ENCODE data around the gene PRKCD.

Gene PRKCD

GRCh38 chr3:53180305-53181023, 19.5 kb downstream of the PRKCD start:
- no peak overlapping the region for H3K4me2 ChIP-seq (ENCODE audit: low read length)
- no peak overlapping the region for H4K8ac ChIP-seq (ENCODE audit: low read depth, low read length)
- H3K18ac ChIP-seq (ENCODE audit: low read length) = no peak overlapping the region
- no peak overlapping the region for H3K9ac ChIP-seq (ENCODE audit: low read length)
- H2BK5ac ChIP-seq (ENCODE audit: low read length) = no peak overlapping the region
- no peak overlapping the region for H4K5ac ChIP-seq (ENCODE audit: low read length)
- no peaks in the 10 kb centered on the region for H3K79me1 ChIP-seq (ENCODE audit: low read length)
- H2AK5ac ChIP-seq (ENCODE audit: low read length) = no peak overlapping the region
- H3K36me3 ChIP-seq (ENCODE audit: control insufficient read depth, insufficient read depth, low read length) = peaks cover 4% of the 10 kb centered on the region
- H3K56ac ChIP-seq (ENCODE audit: low read length) = no peak overlapping the region
- H3K4ac ChIP-seq (ENCODE audit: low read depth, low read length) = no peak overlapping the region
- no peaks in the 10 kb centered on the region for H3K27me3 ChIP-seq (ENCODE audit: insufficient read depth, low read length, poor library complexity)
- no peak overlapping the region for H2BK120ac ChIP-seq (ENCODE audit: low read depth, low read length)
- no peaks in the 10 kb centered on the region for H3K4me1 ChIP-seq (ENCODE audit: control insufficient read depth, low read depth, low read length)
- no peak for DNase-seq
- H3K23ac ChIP-seq (ENCODE audit: low read length) = no peak overlapping the region
- no CpG with 5 or more reads among the region's 11 CpGs for WGBS (ENCODE audit: extremely low coverage, insufficient coverage, low lambda C conversion rate)
- no peak overlapping the region for H3K4me3 ChIP-seq (ENCODE audit: low read length)
- H3K79me2 ChIP-seq (ENCODE audit: control insufficient read depth, insufficient read depth, low read length) = no peaks in the 10 kb centered on the region
- H2BK15ac ChIP-seq (replicated peaks; ENCODE audit: low read depth) = no peak overlapping the region
- H3K27ac ChIP-seq (ENCODE audit: low read depth, low read length) = no peak overlapping the region

- H2AK5ac ChIP-seq (ENCODE audit: low read length) = no peak overlapping the region
- no peak overlapping the region for H3K56ac ChIP-seq (ENCODE audit: low read length)
- H3K36me3 ChIP-seq (ENCODE audit: control insufficient read depth, insufficient read depth, low read length) = peaks cover 4% of the 10 kb centered on the region
- H3K9ac ChIP-seq (ENCODE audit: low read length) = no peak overlapping the region
- no peak for DNase-seq
- H2BK5ac ChIP-seq (ENCODE audit: low read length) = no peak overlapping the region
- no CpG with 5 or more reads among the region's 4 CpGs for WGBS (ENCODE audit: extremely low coverage, insufficient coverage, low lambda C conversion rate)
- H3K79me2 ChIP-seq (ENCODE audit: control insufficient read depth, insufficient read depth, low read length) = no peaks in the 10 kb centered on the region
- H3K4me1 ChIP-seq (ENCODE audit: control insufficient read depth, low read depth, low read length) = no peaks in the 10 kb centered on the region
- H3K23ac ChIP-seq (ENCODE audit: low read length) = no peak overlapping the region
- no peak overlapping the region for H4K5ac ChIP-seq (ENCODE audit: low read length)
- no peak overlapping the region for H3K4me2 ChIP-seq (ENCODE audit: low read length)
- H3K18ac ChIP-seq (ENCODE audit: low read length) = no peak overlapping the region
- H3K4me3 ChIP-seq (ENCODE audit: low read length) = no peak overlapping the region
- H2BK120ac ChIP-seq (ENCODE audit: low read depth, low read length) = no peak overlapping the region
- no peak overlapping the region for H3K4ac ChIP-seq (ENCODE audit: low read depth, low read length)
- no peaks in the 10 kb centered on the region for H3K27me3 ChIP-seq (ENCODE audit: insufficient read depth, low read length, poor library complexity)
- H4K8ac ChIP-seq (ENCODE audit: low read depth, low read length) = no peak overlapping the region
- H3K27ac ChIP-seq (ENCODE audit: low read depth, low read length) = no peak overlapping the region
- no peaks in the 10 kb centered on the region for H3K79me1 ChIP-seq (ENCODE audit: low read length)
- no peak overlapping the region for H2BK15ac ChIP-seq (replicated peaks; ENCODE audit: low read depth)
These were observed 20.0 kb downstream of the PRKCD start for GRCh38 chr3:53181024-53181371.

- Histone ChIP-seq H3K27ac (ENCODE audit: low read depth, low read length) (no peak overlapping the region), H3K27me3 (ENCODE audit: insufficient read depth, low read length, poor library complexity) (no peaks in the 10 kb centered on the region), H3K4me3 (ENCODE audit: low read length) (no peak overlapping the region), H2BK120ac (ENCODE audit: low read depth, low read length) (no peak overlapping the region), H3K4me1 (ENCODE audit: control insufficient read depth, low read depth, low read length) (no peaks in the 10 kb centered on the region), H2BK15ac (replicated peaks; ENCODE audit: low read depth) (no peak overlapping the region), H3K36me3 (ENCODE audit: control insufficient read depth, insufficient read depth, low read length) (peaks cover 4% of the 10 kb centered on the region), H3K56ac (ENCODE audit: low read length) (no peak overlapping the region), H3K23ac (ENCODE audit: low read length) (no peak overlapping the region), H3K4ac (ENCODE audit: low read depth, low read length) (no peak overlapping the region), H3K79me1 (ENCODE audit: low read length) (no peaks in the 10 kb centered on the region), H3K4me2 (ENCODE audit: low read length) (no peak overlapping the region), H3K9ac (ENCODE audit: low read length) (no peak overlapping the region), H2BK5ac (ENCODE audit: low read length) (no peak overlapping the region), H3K18ac (ENCODE audit: low read length) (no peak overlapping the region), H4K8ac (ENCODE audit: low read depth, low read length) (no peak overlapping the region), H2AK5ac (ENCODE audit: low read length) (no peak overlapping the region), H4K5ac (ENCODE audit: low read length) (no peak overlapping the region), H3K79me2 (ENCODE audit: control insufficient read depth, insufficient read depth, low read length) (no peaks in the 10 kb centered on the region)
- DNase-seq = no peak
- WGBS (ENCODE audit: extremely low coverage, insufficient coverage, low lambda C conversion rate) = no CpG with 5 or more reads among the region's 11 CpGs
These were observed 20.5 kb downstream of the PRKCD start for GRCh38 chr3:53181528-53181927.

GRCh38 chr3:53182764-53183355, 21.9 kb downstream of the PRKCD start:
- Histone ChIP-seq H2BK120ac (ENCODE audit: low read depth, low read length) (no peak overlapping the region), H4K8ac (ENCODE audit: low read depth, low read length) (no peak overlapping the region), H3K4me2 (ENCODE audit: low read length) (no peak overlapping the region), H3K23ac (ENCODE audit: low read length) (no peak overlapping the region), H3K27me3 (ENCODE audit: insufficient read depth, low read length, poor library complexity) (no peaks in the 10 kb centered on the region), H2BK5ac (ENCODE audit: low read length) (no peak overlapping the region), H2AK5ac (ENCODE audit: low read length) (no peak overlapping the region), H4K5ac (ENCODE audit: low read length) (no peak overlapping the region), H3K9ac (ENCODE audit: low read length) (no peak overlapping the region), H3K4ac (ENCODE audit: low read depth, low read length) (no peak overlapping the region), H3K18ac (ENCODE audit: low read length) (no peak overlapping the region), H3K79me1 (ENCODE audit: low read length) (no peaks in the 10 kb centered on the region), H3K79me2 (ENCODE audit: control insufficient read depth, insufficient read depth, low read length) (no peaks in the 10 kb centered on the region), H2BK15ac (replicated peaks; ENCODE audit: low read depth) (no peak overlapping the region), H3K4me3 (ENCODE audit: low read length) (no peak overlapping the region), H3K4me1 (ENCODE audit: control insufficient read depth, low read depth, low read length) (no peaks in the 10 kb centered on the region), H3K36me3 (ENCODE audit: control insufficient read depth, insufficient read depth, low read length) (peaks cover 4% of the 10 kb centered on the region), H3K27ac (ENCODE audit: low read depth, low read length) (no peak overlapping the region), H3K56ac (ENCODE audit: low read length) (no peak overlapping the region)
- WGBS (ENCODE audit: extremely low coverage, insufficient coverage, low lambda C conversion rate) = no CpG with 5 or more reads among the region's 20 CpGs
- DNase-seq = no peak

GRCh38 chr3:53183514-53183913, 22.5 kb downstream of the PRKCD start:
- H3K56ac ChIP-seq (ENCODE audit: low read length) = no peak overlapping the region
- H3K23ac ChIP-seq (ENCODE audit: low read length) = no peak overlapping the region
- H2BK5ac ChIP-seq (ENCODE audit: low read length) = no peak overlapping the region
- H3K4ac ChIP-seq (ENCODE audit: low read depth, low read length) = no peak overlapping the region
- no peak overlapping the region for H2AK5ac ChIP-seq (ENCODE audit: low read length)
- no peak overlapping the region for H4K8ac ChIP-seq (ENCODE audit: low read depth, low read length)
- no peak overlapping the region for H3K4me3 ChIP-seq (ENCODE audit: low read length)
- no peak overlapping the region for H4K5ac ChIP-seq (ENCODE audit: low read length)
- DNase-seq = no peak
- WGBS (ENCODE audit: extremely low coverage, insufficient coverage, low lambda C conversion rate) = no CpG with 5 or more reads among the region's 9 CpGs
- H3K79me2 ChIP-seq (ENCODE audit: control insufficient read depth, insufficient read depth, low read length) = no peaks in the 10 kb centered on the region
- no peaks in the 10 kb centered on the region for H3K79me1 ChIP-seq (ENCODE audit: low read length)
- no peaks in the 10 kb centered on the region for H3K27me3 ChIP-seq (ENCODE audit: insufficient read depth, low read length, poor library complexity)
- H2BK120ac ChIP-seq (ENCODE audit: low read depth, low read length) = no peak overlapping the region
- no peak overlapping the region for H3K4me2 ChIP-seq (ENCODE audit: low read length)
- no peak overlapping the region for H3K18ac ChIP-seq (ENCODE audit: low read length)
- peaks cover 4% of the 10 kb centered on the region for H3K36me3 ChIP-seq (ENCODE audit: control insufficient read depth, insufficient read depth, low read length)
- H3K9ac ChIP-seq (ENCODE audit: low read length) = no peak overlapping the region
- no peak overlapping the region for H2BK15ac ChIP-seq (replicated peaks; ENCODE audit: low read depth)
- no peak overlapping the region for H3K27ac ChIP-seq (ENCODE audit: low read depth, low read length)
- H3K4me1 ChIP-seq (ENCODE audit: control insufficient read depth, low read depth, low read length) = no peaks in the 10 kb centered on the region

- H3K79me1 ChIP-seq (ENCODE audit: low read length) = no peaks in the 10 kb centered on the region
- no peak overlapping the region for H4K8ac ChIP-seq (ENCODE audit: low read depth, low read length)
- no peak overlapping the region for H3K56ac ChIP-seq (ENCODE audit: low read length)
- H3K4ac ChIP-seq (ENCODE audit: low read depth, low read length) = no peak overlapping the region
- H2BK15ac ChIP-seq (replicated peaks; ENCODE audit: low read depth) = no peak overlapping the region
- H3K18ac ChIP-seq (ENCODE audit: low read length) = no peak overlapping the region
- WGBS (ENCODE audit: extremely low coverage, insufficient coverage, low lambda C conversion rate) = no CpG with 5 or more reads among the region's 7 CpGs
- no peak overlapping the region for H3K23ac ChIP-seq (ENCODE audit: low read length)
- no peak overlapping the region for H3K4me2 ChIP-seq (ENCODE audit: low read length)
- no peaks in the 10 kb centered on the region for H3K27me3 ChIP-seq (ENCODE audit: insufficient read depth, low read length, poor library complexity)
- H3K4me3 ChIP-seq (ENCODE audit: low read length) = no peak overlapping the region
- DNase-seq = no peak
- H2AK5ac ChIP-seq (ENCODE audit: low read length) = no peak overlapping the region
- H3K4me1 ChIP-seq (ENCODE audit: control insufficient read depth, low read depth, low read length) = no peaks in the 10 kb centered on the region
- H4K5ac ChIP-seq (ENCODE audit: low read length) = no peak overlapping the region
- no peak overlapping the region for H3K9ac ChIP-seq (ENCODE audit: low read length)
- peaks cover 4% of the 10 kb centered on the region for H3K36me3 ChIP-seq (ENCODE audit: control insufficient read depth, insufficient read depth, low read length)
- H3K27ac ChIP-seq (ENCODE audit: low read depth, low read length) = no peak overlapping the region
- H2BK120ac ChIP-seq (ENCODE audit: low read depth, low read length) = no peak overlapping the region
- H3K79me2 ChIP-seq (ENCODE audit: control insufficient read depth, insufficient read depth, low read length) = no peaks in the 10 kb centered on the region
- H2BK5ac ChIP-seq (ENCODE audit: low read length) = no peak overlapping the region
These were observed 23.7 kb downstream of the PRKCD start for GRCh38 chr3:53184701-53185100.

Measured in mesendoderm (in vitro differentiated cells).